GM23338 (cell line): Measurements from ENCODE around the gene MRS2. TPM values are rescaled to one million over a fixed set of nuclear protein-coding genes. Genes with fewer than 3 reads are reported as not detected.

Experiments used
- ATAC-seq: fragments of 200-7000 bp; cut with Tn5 transposase; 3 replicates; pipeline ENCODE4 v1.9.1; 2020
- DNase-seq: peaks from one replicate; pipeline ENCODE4 v3.0.0-alpha.2; 2015; ENCODE audit warnings: low spot score
- H2AFZ ChIP-seq: fragments of 200-600 bp; sonication (generic); 2 replicates; pipeline ENCODE4 v1.8.0; 2016; ENCODE audit warnings: antibody characterized with exemption, mild to moderate bottlenecking, moderate library complexity
- H3F3A ChIP-seq: fragments of 200-600 bp; sonication (generic); replicated peaks from 2 replicates; pipeline ENCODE4 v1.8.0; 2017; ENCODE audit warnings: antibody characterized with exemption, mixed run types, low read depth
- H3K27ac ChIP-seq: fragments of 200-600 bp; sonication (generic); 2 replicates; pipeline ENCODE4 v1.6.1; 2016; ENCODE audit warnings: low read depth
- H3K27me3 ChIP-seq: fragments of 200-600 bp; sonication (generic); 2 replicates; pipeline ENCODE4 v1.8.0; 2016; ENCODE audit warnings: mild to moderate bottlenecking, mixed run types, moderate library complexity; ENCODE audit not compliant: insufficient read depth
- H3K36me3 ChIP-seq: fragments of 200-600 bp; sonication (generic); 2 replicates; pipeline ENCODE4 v1.8.0; 2016; ENCODE audit warnings: mild to moderate bottlenecking; ENCODE audit not compliant: insufficient read depth
- H3K4me1 ChIP-seq: fragments of 200-600 bp; sonication (generic); 2 replicates; pipeline ENCODE4 v1.8.0; 2016; ENCODE audit warnings: mild to moderate bottlenecking, moderate library complexity; ENCODE audit not compliant: insufficient read depth
- H3K4me2 ChIP-seq: fragments of 200-600 bp; sonication (generic); 2 replicates; pipeline ENCODE4 v1.7.1; 2017; ENCODE audit warnings: mixed run types
- H3K4me3 ChIP-seq: fragments of 200-600 bp; sonication (generic); 2 replicates; pipeline ENCODE4 v1.6.1; 2016; ENCODE audit warnings: mixed run types
- H3K79me2 ChIP-seq: fragments of 200-600 bp; sonication (generic); replicated peaks from 2 replicates; pipeline ENCODE4 v1.8.0; 2017; ENCODE audit warnings: mild to moderate bottlenecking; ENCODE audit not compliant: insufficient read depth
- H3K9me2 ChIP-seq: fragments of 200-600 bp; sonication (generic); 2 replicates; pipeline ENCODE4 v1.8.0; 2017; ENCODE audit not compliant: insufficient read depth
- H4K20me1 ChIP-seq: fragments of 200-600 bp; sonication (generic); replicated peaks from 2 replicates; pipeline ENCODE4 v1.8.0; 2017; ENCODE audit warnings: mild to moderate bottlenecking; ENCODE audit not compliant: insufficient read depth
- H3K27ac Mint-ChIP-seq: 2 replicates; pipeline ENCODE4 v1.8.0; 2020; ENCODE audit warnings: inconsistent platforms, mild to moderate bottlenecking, moderate library complexity, mixed read lengths
- H3K27me3 Mint-ChIP-seq: 3 replicates; pipeline ENCODE4 v1.8.0; 2022; ENCODE audit warnings: low read depth, mild to moderate bottlenecking, moderate library complexity, mixed read lengths, inconsistent platforms; ENCODE audit not compliant: insufficient read depth, poor library complexity
- H3K36me3 Mint-ChIP-seq: 3 replicates; pipeline ENCODE4 v1.8.0; 2021; ENCODE audit warnings: low read depth, mild to moderate bottlenecking, inconsistent platforms, moderate library complexity, mixed read lengths
- H3K4me1 Mint-ChIP-seq: 3 replicates; pipeline ENCODE4 v1.8.0; 2020; ENCODE audit warnings: mild to moderate bottlenecking, inconsistent platforms, mixed read lengths
- H3K4me3 Mint-ChIP-seq: 3 replicates; pipeline ENCODE4 v1.8.0; 2021; ENCODE audit warnings: moderate library complexity, mild to moderate bottlenecking, inconsistent platforms, mixed read lengths
- H3K9me3 Mint-ChIP-seq: 3 replicates; pipeline ENCODE4 v1.8.0; 2020; ENCODE audit warnings: moderate library complexity, mild to moderate bottlenecking, inconsistent platforms, mixed read lengths
- CREB1 ChIP-seq: fragments of 250-450 bp; sonication (Bioruptor Pico); IDR thresholded peaks from 2 replicates; pipeline ENCODE4 v1.5.0; 2020; ENCODE audit warnings: low read depth, mild to moderate bottlenecking, moderate library complexity
- CTCF ChIP-seq, 2 experiments: fragments of 200-600 bp in 1 of 2; sonication (generic) in 1 of 2; conservative IDR thresholded peaks; 2 replicates each; pipeline versions ENCODE4 v1.5.1 to v1.6.1; 2016 to 2017; ENCODE audit warnings: antibody characterized with exemption in 2 of 2, low read depth in 2 of 2, mild to moderate bottlenecking in 2 of 2, moderate library complexity in 1 of 2
- EZH2 ChIP-seq: fragments of 200-600 bp; sonication (generic); IDR thresholded peaks from one replicate; pipeline ENCODE4 v1.8.0; 2017; ENCODE audit warnings: antibody characterized with exemption, mild to moderate bottlenecking, low read depth; ENCODE audit not compliant: unreplicated experiment
- EZH2phosphoT487 ChIP-seq: fragments of 200-600 bp; sonication (generic); IDR thresholded peaks from one replicate; pipeline ENCODE4 v1.8.1; 2018; ENCODE audit warnings: antibody characterized with exemption; ENCODE audit not compliant: unreplicated experiment
- JUNB ChIP-seq: IDR thresholded peaks from one replicate; pipeline ENCODE4 v1.6.1; 2016; ENCODE audit warnings: antibody characterized with exemption; ENCODE audit not compliant: unreplicated experiment
- NANOG ChIP-seq: IDR thresholded peaks from 2 replicates; pipeline ENCODE4 v1.6.1; 2016; ENCODE audit warnings: antibody characterized with exemption, borderline replicate concordance
- POLR2AphosphoS5 ChIP-seq: IDR thresholded peaks from 2 replicates; pipeline ENCODE4 v1.6.1; 2016; ENCODE audit warnings: antibody characterized with exemption, low read depth
- STAT1 ChIP-seq: IDR thresholded peaks from one replicate; pipeline ENCODE4 v1.6.1; 2016; ENCODE audit warnings: antibody characterized with exemption; ENCODE audit not compliant: unreplicated experiment
- ZNF114 ChIP-seq: fragments of 250-450 bp; sonication (Bioruptor Pico); IDR thresholded peaks from 2 replicates; pipeline ENCODE4 v1.5.0; 2020; ENCODE audit warnings: mild to moderate bottlenecking, moderate library complexity
- ZNF331 ChIP-seq: fragments of 250-450 bp; sonication (Bioruptor Pico); IDR thresholded peaks from 2 replicates; pipeline ENCODE4 v1.5.0; 2020; ENCODE audit warnings: low read depth, mild to moderate bottlenecking, moderate library complexity
- polyA plus RNA-seq: library from polyadenylated mRNA; unstranded; fragments of >200 nt; fragmentation: Nextera tagmentation; extraction: Ambion mirVana; gene quantifications from 2 replicates; pipeline ENCODE4 v1.2.1, GENCODE V29; 2016
- total RNA-seq: library from RNA; depleted of rRNA; stranded (reverse); fragments of >200 nt; shearing (Covaris generic); gene quantifications from 2 replicates; pipeline ENCODE4 v1.2.3, GENCODE V29; 2014
- TF ChIP-seq, protein P1 (sequence below): IDR thresholded peaks from one replicate; pipeline ENCODE4 v1.6.1; 2018; ENCODE audit warnings: antibody characterized with exemption; ENCODE audit not compliant: unreplicated experiment

Gene MRS2
- total and polyA plus RNA-seq, 2 experiments from 2014 or later = 80.9 to 125 TPM

GRCh38 chr6:24448828-24449525 is 46.2 kb downstream of the MRS2 start:
- Histone ChIP-seq H2AFZ (no peak overlapping the region), H3K27ac (no peak overlapping the region), H3K9me2 (no peaks in the 10 kb centered on the region), H3K4me3 (no peak overlapping the region), H3K27me3 (no peaks in the 10 kb centered on the region), H3F3A (no peaks in the 10 kb centered on the region), H3K79me2 (no peaks in the 10 kb centered on the region), H4K20me1 (no peaks in the 10 kb centered on the region; the same call in 1 of the 2 replicates), H3K36me3 (no peaks in the 10 kb centered on the region), H3K4me1 (no peaks in the 10 kb centered on the region; the same call in 1 of the 2 replicates), H3K4me2 (no peak overlapping the region)
- 0 out of 2 replicates have a peak overlapping the region, but pooled peaks have one; percentile 31 for H3K27ac Mint-ChIP-seq
- no peaks in the 10 kb centered on the region for H3K9me3 Mint-ChIP-seq
- no peak overlapping the region for H3K4me3 Mint-ChIP-seq
- H3K36me3 Mint-ChIP-seq = no peaks in the 10 kb centered on the region
- ATAC-seq (no peak), DNase-seq (no peak)
- TF ChIP-seq STAT1 = no peak
- no peak for TF ChIP-seq EZH2phosphoT487
- TF ChIP-seq CREB1 (CRISPR knock-in tag) = no peak
- TF ChIP-seq POLR2AphosphoS5 = no peak
- TF ChIP-seq ZNF114 = no peak
- TF ChIP-seq, protein P1, sequence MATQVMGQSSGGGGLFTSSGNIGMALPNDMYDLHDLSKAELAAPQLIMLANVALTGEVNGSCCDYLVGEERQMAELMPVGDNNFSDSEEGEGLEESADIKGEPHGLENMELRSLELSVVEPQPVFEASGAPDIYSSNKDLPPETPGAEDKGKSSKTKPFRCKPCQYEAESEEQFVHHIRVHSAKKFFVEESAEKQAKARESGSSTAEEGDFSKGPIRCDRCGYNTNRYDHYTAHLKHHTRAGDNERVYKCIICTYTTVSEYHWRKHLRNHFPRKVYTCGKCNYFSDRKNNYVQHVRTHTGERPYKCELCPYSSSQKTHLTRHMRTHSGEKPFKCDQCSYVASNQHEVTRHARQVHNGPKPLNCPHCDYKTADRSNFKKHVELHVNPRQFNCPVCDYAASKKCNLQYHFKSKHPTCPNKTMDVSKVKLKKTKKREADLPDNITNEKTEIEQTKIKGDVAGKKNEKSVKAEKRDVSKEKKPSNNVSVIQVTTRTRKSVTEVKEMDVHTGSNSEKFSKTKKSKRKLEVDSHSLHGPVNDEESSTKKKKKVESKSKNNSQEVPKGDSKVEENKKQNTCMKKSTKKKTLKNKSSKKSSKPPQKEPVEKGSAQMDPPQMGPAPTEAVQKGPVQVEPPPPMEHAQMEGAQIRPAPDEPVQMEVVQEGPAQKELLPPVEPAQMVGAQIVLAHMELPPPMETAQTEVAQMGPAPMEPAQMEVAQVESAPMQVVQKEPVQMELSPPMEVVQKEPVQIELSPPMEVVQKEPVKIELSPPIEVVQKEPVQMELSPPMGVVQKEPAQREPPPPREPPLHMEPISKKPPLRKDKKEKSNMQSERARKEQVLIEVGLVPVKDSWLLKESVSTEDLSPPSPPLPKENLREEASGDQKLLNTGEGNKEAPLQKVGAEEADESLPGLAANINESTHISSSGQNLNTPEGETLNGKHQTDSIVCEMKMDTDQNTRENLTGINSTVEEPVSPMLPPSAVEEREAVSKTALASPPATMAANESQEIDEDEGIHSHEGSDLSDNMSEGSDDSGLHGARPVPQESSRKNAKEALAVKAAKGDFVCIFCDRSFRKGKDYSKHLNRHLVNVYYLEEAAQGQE = no peak
- TF ChIP-seq EZH2 = no peak
- H3K27me3 Mint-ChIP-seq = peaks cover 5% of the 10 kb centered on the region
- H3K4me1 Mint-ChIP-seq = peaks cover 6% of the 10 kb centered on the region; the same call in 2 of the 3 replicates

DNA sequence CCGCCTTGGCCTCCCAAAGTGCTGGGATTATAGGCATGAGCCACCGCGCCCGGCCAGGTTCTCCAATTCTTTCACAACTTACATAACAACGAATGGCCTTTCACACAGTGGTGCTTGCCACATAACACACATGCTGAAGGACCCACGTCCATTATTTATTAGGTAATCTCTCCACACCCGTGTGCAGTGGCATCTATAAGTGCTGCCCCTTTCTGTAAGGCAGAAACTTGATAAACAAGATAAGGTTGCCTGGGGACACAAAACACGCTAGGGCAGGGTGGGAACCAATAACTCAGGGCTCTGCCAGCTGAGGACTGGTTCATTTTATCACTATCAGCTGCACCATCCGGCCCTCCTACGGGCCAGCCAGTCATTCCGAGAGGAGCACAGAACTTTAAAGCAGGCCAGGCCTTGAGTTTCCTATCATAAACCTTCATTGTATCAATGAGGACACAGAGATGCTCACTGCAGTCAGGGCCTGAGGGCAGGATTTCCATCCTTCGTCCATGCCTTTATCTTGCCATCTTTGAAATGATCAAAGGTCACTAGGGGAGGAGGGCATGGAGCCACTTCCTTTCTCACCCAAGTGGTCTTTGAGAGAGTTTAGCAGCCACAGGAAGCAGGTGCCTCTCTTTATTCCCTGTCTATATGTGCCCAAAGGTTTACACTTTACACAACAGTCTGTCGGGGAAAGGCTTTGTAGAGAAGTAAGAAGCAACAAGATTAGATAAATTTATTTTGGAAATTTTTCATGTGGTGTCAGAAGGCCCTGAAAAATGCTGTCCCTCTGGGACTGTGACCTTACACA is 49.0 kb downstream of the MRS2 start:
- ATAC-seq (no peak), DNase-seq (no peak)
- Mint-ChIP-seq H3K36me3 (no peaks in the 10 kb centered on the region), H3K4me1 (0 out of 3 replicates have a peak, but pooled peaks cover 2% of the 10 kb centered on the region), H3K9me3 (no peaks in the 10 kb centered on the region), H3K4me3 (no peak overlapping the region), H3K27me3 (peaks cover 5% of the 10 kb centered on the region), H3K27ac (no peak overlapping the region)
- H3K4me1 ChIP-seq = no peaks in the 10 kb centered on the region
- H3K4me2 ChIP-seq = no peak overlapping the region
- H3F3A ChIP-seq = no peaks in the 10 kb centered on the region
- H3K4me3 ChIP-seq = no peak overlapping the region
- H4K20me1 ChIP-seq = no peaks in the 10 kb centered on the region; the same call in 1 of the 2 replicates
- no peaks in the 10 kb centered on the region for H3K36me3 ChIP-seq
- H3K27ac ChIP-seq = no peak overlapping the region
- H3K79me2 ChIP-seq = no peaks in the 10 kb centered on the region
- no peaks in the 10 kb centered on the region for H3K27me3 ChIP-seq
- no peak overlapping the region for H2AFZ ChIP-seq
- no peaks in the 10 kb centered on the region for H3K9me2 ChIP-seq
- TF ChIP-seq EZH2phosphoT487 (no peak), ZNF331 (CRISPR knock-in tag) (no peak), EZH2 (no peak), CTCF (conservative IDR thresholded peaks at IDR 0.05; ENCODE audit: low read depth in 2 of 2) (no peak), CREB1 (CRISPR knock-in tag) (no peak), JUNB (no peak), NANOG (no peak)
- TF ChIP-seq, protein P1 = no peak
